ENCODE measurements around the gene NFYC. TPM values are rescaled to one million over a fixed set of nuclear protein-coding genes. Genes with fewer than 3 reads are reported as not detected.
A peak's percentile ranks its signal among the peaks of the same experiment; 100 is the strongest.
"Not testable (repeated sequence)": the region's sequence is repeated elsewhere in the genome, so short reads cannot be mapped to it uniquely, and the experiment has no call there.

NFYC gene
- total RNA-seq, 1 experiment from 2014 or later, result 51.0 TPM

DNA sequence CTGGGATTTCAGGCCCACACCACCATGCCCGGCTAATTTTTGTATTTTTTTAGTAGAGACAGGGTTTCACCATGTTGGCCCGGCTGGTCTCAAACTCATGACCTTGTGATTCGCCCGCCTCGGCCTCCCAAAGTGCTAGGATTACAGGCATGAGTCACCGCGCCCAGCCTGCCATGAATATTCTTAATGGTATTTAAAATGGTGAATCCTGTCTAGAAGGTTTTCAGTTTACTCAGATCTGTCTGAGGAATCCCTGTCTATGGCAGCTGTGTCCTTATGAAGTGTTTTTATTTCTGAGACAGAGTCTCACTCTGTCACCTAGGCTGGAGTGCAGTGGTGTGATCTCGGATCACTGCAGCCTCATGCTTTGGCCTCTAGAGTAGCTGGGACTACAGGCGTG is 36.2 kb downstream of the NFYC start:
- H3K36me3 ChIP-seq (replicated peaks; ENCODE audit: control insufficient read depth, insufficient read depth, low read length); H3K27me3 ChIP-seq (ENCODE audit: control insufficient read depth, insufficient read depth, low read length); H3K4me3 ChIP-seq (ENCODE audit: insufficient read depth, low read depth, low read length); DNase-seq: not testable (repeated sequence)

DNA sequence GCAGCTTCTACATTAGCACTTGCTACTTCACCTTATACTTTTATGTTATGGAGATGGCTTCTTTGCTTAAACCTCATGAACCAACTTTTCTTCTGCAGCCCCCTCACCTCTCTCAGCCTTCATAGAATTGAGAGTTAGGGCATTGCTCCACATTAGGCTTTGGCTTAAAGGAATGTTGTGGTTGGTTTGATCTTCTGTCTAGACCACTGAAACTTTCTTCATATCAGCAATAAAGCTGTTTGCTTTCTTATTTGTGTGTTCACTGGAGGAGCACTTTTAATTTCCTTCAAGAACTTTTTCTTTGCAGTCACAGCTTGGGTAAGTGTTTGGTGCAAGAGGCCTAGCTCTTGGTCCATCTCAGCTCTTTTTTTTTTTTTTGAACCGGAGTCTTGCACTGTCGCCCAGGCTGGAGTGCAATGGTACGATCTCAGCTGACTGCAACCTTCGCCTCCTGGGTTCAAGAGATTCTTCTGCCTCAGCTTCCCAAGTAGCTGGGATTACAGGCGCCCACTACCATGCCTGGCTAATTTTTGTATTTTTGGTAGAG is 37.9 kb downstream of the NFYC start:
- H3K36me3 ChIP-seq (replicated peaks; ENCODE audit: control insufficient read depth, insufficient read depth, low read length); H3K4me3 ChIP-seq (ENCODE audit: insufficient read depth, low read depth, low read length); DNase-seq; H3K27me3 ChIP-seq (ENCODE audit: control insufficient read depth, insufficient read depth, low read length): not testable (repeated sequence)

DNA sequence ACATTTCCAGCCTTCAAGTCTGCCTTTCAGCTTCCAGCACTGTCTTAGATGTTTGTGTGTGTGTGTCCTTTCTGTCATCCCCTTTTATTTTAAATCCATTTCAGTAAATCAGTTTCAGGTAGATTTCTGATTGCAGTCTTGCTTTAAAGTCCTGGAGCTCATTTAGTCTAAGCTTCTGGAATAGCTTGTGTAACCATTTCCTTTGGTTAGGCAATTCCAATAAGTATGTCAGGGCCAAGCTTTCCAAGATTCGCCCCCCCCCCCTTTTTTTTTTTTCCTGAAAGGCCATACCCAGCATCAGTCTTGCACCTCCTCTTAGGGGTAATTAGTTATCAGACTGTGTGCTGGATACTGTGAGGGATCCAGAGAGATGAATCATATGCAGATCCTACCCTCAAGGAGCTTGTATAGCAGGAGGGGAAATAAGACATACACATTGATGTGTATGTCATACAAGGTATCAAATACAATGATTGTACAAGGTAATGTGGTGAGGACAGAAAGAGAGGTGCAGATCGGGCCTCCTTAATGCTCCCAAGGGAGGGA is 41.3 kb downstream of the NFYC start:
- no peak for DNase-seq
- H3K36me3 ChIP-seq (replicated peaks; ENCODE audit: control insufficient read depth, insufficient read depth, low read length), result no peaks in the 10 kb centered on the region
- H3K4me3 ChIP-seq (ENCODE audit: insufficient read depth, low read depth, low read length), result no peak overlapping the region

DNA sequence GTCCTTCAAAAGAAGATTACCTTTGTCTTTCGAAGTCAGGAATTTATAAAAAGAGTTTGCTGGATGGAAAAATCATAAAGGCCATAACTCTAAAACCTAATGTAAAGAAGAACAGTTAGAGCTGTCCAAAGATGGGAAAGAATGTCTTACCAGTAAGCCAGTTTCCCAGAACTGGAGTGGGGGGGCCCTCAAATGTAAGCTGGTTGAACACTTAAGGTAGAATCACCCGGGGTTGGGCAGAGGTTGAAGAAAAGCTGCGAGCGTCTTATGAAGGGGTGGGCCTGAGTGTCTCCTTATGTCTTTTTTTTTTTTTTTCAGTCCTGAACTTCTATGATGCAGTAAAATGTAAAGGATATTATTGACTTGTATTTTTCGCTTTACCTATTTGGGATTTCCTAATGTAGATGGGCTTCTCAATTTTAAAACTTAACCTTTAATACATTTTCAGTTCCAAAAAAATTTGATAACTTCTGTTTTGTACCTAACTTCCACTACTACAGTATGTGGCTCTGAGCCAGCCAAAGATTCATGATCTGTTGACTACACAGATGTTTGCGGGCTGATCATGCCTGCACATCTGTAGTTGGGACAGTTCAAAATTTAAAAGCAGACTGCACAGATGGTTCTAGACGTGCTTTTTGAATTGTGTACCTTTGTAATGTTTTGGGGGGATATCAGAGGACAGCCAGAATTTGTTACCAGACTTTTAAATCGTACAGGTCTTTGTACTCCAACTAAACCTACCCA is 43.6 kb downstream of the NFYC start:
- H3K27me3 ChIP-seq (ENCODE audit: control insufficient read depth, insufficient read depth, low read length), result no peaks in the 10 kb centered on the region
- H3K36me3 ChIP-seq (replicated peaks; ENCODE audit: control insufficient read depth, insufficient read depth, low read length), result peaks cover 4% of the 10 kb centered on the region
- H3K4me3 ChIP-seq (ENCODE audit: insufficient read depth, low read depth, low read length), result no peak overlapping the region
- DNase-seq, result no peak

More for the DNA sequence above, 41.3 kb downstream of the NFYC start:
- H3K27me3 ChIP-seq (ENCODE audit: control insufficient read depth, insufficient read depth, low read length), result no peaks in the 10 kb centered on the region

DNA sequence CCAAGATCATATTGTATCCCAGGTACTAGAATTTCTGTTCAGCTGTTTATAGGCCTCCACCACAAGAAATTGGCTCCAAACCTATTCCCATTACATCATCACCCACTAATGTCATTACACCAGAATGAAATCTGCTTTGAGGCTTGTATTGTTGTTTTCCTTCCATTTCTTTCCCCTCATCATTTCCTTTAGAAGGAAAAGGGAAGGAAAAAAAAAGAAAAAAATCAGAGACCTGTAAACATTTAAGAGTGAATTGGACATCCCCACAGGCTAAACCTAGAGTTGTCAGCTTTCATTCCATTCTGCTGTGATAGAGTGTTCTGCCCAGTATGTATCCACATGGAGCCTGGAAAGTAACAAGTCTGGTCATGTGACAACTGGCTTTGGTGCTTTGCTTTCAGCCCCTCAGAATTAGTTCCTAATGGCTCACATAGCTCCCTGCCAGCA is 44.6 kb downstream of the NFYC start:
- Histone ChIP-seq H3K4me3 (ENCODE audit: insufficient read depth, low read depth, low read length) (no peak overlapping the region), H3K27me3 (ENCODE audit: control insufficient read depth, insufficient read depth, low read length) (no peaks in the 10 kb centered on the region), H3K36me3 (replicated peaks; ENCODE audit: control insufficient read depth, insufficient read depth, low read length) (peaks cover 5% of the 10 kb centered on the region)
- peak; percentile 37 for DNase-seq

DNA sequence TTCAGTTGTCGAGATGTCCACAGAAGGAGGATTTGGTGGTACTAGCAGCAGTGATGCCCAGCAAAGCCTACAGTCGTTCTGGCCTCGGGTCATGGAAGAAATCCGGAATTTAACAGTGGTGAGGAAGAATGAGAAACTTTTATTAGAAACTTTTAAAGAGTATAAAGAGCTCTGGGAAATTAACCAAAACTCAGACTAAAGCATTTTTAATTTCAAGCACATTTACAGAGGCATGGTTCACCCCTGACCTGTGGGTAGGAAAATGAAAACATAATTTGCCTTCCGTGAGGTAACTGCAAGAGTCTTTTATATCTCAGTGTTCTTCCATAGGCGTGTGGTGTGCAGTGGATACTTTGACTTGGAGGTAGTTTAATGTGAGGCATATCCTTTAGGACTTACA is 47.3 kb downstream of the NFYC start:
- Histone ChIP-seq H3K27me3 (ENCODE audit: control insufficient read depth, insufficient read depth, low read length) (no peaks in the 10 kb centered on the region), H3K4me3 (ENCODE audit: insufficient read depth, low read depth, low read length) (no peak overlapping the region), H3K36me3 (replicated peaks; ENCODE audit: control insufficient read depth, insufficient read depth, low read length) (peaks cover 6% of the 10 kb centered on the region)
- DNase-seq, result no peak

DNA sequence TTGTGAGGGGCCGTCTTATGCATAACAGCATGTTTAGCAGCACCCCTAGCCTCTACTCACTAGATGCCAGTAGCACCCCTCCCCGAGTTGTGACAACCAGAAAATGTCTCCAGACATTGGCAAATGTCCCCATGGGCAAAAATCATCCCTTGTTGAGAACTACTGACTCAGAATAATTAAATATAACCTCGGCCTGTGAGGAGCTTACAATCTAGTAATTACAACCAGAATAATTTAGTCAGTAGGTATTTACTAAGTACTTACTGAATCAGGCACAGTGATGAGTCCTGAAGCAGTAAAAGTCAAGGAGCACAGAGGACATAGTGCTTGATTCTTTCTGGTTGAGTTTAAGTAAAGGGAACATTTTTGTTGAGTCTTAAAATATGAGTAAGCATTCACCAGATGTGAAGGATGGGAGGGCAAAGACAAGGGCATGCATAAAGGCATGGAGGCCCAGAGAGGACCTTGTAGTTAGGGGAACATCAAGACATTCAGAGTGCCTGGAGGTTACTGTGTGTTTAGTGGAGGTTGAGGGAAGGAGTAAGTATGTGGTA is 48.0 kb downstream of the NFYC start:
- Histone ChIP-seq H3K36me3 (replicated peaks; ENCODE audit: control insufficient read depth, insufficient read depth, low read length) (peaks cover 6% of the 10 kb centered on the region), H3K4me3 (ENCODE audit: insufficient read depth, low read depth, low read length) (no peak overlapping the region), H3K27me3 (ENCODE audit: control insufficient read depth, insufficient read depth, low read length) (no peaks in the 10 kb centered on the region)
- no peak for DNase-seq

DNA sequence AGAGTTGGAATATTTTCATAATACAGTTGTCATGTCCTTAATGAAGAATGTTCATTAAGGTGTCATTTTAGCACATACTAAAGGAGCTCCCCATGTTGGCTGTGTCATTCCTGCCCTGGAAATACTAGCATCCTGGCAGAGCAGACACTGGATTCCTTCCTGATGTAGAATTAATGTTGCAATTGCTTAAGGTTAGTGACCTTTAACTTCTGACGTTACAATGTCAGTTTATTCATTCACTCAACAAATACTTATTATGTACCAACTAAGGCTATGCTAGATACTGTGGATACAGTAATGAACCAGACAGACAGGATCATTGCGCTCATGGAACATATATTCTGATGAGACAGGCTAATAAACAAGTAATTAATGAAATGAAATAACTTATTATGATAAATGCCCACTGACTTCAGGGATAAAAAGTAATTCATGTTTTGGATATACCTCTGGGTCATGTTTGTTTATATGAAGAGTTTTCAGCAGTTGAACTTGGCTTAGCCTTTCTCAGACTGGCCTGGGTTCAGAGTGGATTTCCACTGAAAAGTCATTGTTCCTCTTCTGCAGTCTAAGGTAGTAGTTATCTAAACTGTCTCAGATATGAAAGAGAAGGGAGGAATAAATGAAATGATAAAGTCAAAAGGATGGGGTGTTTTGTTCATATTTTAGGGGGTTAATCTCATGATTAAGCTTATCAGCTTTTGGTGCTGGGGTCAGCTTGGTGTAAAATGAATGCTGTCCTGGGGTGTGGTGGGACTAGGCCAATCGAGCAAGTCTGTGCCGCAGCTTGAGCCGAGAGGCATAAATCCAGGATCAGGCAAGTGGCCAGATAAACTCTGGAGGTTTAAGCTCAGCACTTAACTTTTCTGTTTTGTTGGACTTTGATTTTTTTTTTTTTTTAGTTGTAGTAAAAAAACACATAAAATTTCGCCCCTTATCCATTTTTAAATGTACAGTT is 48.8 kb downstream of the NFYC start:
- Histone ChIP-seq H3K36me3 (replicated peaks; ENCODE audit: control insufficient read depth, insufficient read depth, low read length) (peaks cover 6% of the 10 kb centered on the region), H3K4me3 (ENCODE audit: insufficient read depth, low read depth, low read length) (no peak overlapping the region), H3K27me3 (ENCODE audit: control insufficient read depth, insufficient read depth, low read length) (no peaks in the 10 kb centered on the region)
- no peak for DNase-seq

DNA sequence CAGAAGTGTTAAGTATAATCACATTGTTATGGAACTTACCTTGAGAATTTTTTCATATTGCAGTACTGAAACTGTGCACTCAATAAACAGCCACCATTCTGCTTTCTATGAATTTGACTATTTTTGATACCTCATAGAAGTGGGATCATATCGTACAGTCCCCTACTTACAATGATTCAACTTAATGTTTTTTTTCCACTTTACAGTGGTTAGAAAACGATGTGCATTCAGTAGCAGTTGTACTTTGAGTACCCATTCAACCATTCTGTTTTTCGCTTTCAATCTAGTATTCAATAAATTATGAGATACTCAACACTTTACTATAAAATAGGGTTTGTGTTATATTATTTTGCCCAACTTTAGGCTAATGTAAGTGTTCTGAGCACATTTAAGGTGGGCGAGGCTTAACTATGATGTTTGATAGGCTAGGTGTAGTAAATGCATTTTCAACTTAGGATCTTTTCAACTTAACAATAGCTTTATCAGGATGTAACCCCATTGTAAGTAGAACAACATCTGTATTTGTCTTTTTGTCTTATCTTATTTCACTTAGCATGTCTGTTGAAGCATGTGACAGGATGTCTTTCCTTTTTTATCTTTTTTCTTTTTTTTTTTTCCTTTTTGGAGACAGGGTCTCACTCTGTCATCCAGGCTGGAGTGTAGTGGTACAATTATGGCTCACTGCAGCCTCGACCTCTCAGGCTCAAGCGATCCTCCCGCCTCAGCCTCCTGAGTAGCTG is 49.7 kb downstream of the NFYC start:
- Histone ChIP-seq H3K4me3 (ENCODE audit: insufficient read depth, low read depth, low read length) (no peak overlapping the region), H3K36me3 (replicated peaks; ENCODE audit: control insufficient read depth, insufficient read depth, low read length) (peaks cover 6% of the 10 kb centered on the region), H3K27me3 (ENCODE audit: control insufficient read depth, insufficient read depth, low read length) (no peaks in the 10 kb centered on the region)
- no peak for DNase-seq

DNA sequence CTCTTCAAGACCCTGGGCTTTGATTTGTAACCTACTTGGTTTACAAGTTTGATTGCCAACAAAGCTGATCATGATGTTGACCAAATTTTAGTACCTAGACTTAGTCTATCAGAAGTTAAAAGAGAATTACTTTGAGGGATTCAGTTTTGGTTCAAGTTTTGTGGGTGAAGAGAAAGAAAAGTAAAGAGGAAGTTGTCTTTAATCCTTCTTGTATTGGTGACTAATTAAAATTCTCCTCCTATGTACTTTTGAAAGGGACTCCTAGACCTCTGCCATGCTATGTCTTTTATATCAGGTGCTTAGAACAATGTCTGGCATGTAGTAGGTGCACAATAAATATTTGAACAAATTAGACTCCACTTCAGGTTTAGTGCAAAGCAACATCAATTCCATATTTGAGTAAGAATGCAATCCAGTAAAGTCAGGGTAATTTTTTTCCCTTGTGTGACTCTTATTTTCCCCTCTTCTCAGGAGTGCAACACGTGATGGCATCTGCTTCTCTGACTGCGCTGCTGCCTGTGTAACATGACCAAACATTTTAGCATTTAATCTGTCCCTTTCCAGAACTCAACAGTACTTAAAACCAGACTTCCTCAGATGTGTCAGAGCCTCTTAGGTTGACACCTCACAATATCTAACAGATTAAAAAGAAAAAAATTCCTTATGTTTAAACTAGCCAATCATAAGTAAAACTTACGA is 51.0 kb downstream of the NFYC start:
- H3K27me3 ChIP-seq (ENCODE audit: control insufficient read depth, insufficient read depth, low read length), result no peaks in the 10 kb centered on the region
- DNase-seq, result no peak
- peaks cover 8% of the 10 kb centered on the region for H3K36me3 ChIP-seq (replicated peaks; ENCODE audit: control insufficient read depth, insufficient read depth, low read length)
- no peak overlapping the region for H3K4me3 ChIP-seq (ENCODE audit: insufficient read depth, low read depth, low read length)

DNA sequence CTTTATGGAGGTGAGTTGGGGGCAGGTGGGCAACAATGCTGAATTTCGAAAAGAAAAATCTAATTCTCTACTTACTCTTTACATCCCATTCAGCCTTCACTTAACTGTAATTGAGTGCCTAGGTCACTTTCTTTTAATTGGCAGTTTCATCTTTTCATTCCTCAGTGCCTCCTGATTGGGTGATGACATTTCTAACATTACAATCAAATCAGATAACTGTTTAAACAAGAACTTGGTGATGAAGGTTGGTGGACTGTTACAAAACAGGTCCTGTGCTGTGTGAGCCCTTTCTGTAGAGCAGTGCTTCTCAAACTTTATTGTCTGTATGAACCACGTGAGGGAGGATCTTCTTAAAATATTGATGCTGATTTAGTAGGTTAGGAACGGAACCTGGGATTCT is 51.9 kb downstream of the NFYC start:
- Histone ChIP-seq H3K4me3 (ENCODE audit: insufficient read depth, low read depth, low read length) (no peak overlapping the region), H3K27me3 (ENCODE audit: control insufficient read depth, insufficient read depth, low read length) (no peaks in the 10 kb centered on the region), H3K36me3 (replicated peaks; ENCODE audit: control insufficient read depth, insufficient read depth, low read length) (peaks cover 12% of the 10 kb centered on the region)
- no peak for DNase-seq

DNA sequence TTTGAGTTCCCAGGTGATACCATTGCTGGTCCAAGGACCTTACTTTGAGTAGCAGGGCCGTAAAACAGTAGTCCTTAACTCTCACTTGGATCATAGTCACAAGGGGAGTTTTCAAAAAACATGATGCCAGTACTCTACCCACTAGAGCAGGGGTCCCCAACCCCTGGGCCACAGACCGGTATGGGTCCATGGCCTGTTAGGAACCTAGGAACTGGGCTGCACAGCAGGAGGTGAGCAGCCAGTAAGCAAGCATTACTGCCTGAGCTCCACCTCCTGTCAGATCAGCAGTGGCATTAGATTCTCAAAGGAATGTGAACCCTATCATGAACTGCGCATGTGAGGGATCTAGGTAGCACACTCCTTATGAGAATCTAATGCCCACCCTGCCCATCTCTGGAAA is 52.4 kb downstream of the NFYC start:
- Histone ChIP-seq H3K36me3 (replicated peaks; ENCODE audit: control insufficient read depth, insufficient read depth, low read length) (peaks cover 13% of the 10 kb centered on the region), H3K4me3 (ENCODE audit: insufficient read depth, low read depth, low read length) (no peak overlapping the region), H3K27me3 (ENCODE audit: control insufficient read depth, insufficient read depth, low read length) (no peaks in the 10 kb centered on the region)
- no peak for DNase-seq

DNA sequence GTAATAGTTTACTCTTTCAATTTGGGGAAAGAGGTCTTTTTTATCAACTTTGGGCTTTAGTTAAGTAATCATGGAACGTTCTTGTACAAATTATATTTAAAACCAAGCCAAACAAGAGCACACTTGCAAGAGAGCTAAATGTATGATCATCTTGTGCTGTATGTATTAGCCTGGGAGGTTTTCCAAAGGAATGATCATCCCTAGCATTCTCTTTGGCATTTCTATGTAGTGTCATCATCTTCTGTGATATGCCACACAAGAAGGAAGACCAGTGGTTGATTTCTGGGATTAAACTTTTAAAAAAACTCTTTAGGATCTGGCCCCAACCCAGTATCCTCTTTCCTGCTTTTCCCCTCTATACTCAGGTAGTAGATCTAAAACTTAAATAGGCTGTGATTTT is 53.7 kb downstream of the NFYC start:
- peaks cover 9% of the 10 kb centered on the region for H3K36me3 ChIP-seq (replicated peaks; ENCODE audit: control insufficient read depth, insufficient read depth, low read length)
- no peak for DNase-seq
- H3K27me3 ChIP-seq (ENCODE audit: control insufficient read depth, insufficient read depth, low read length), result no peaks in the 10 kb centered on the region
- no peak overlapping the region for H3K4me3 ChIP-seq (ENCODE audit: insufficient read depth, low read depth, low read length)
